DMS153 (cell line): ENCODE data around the gene EFHD2.
A peak's percentile ranks its signal among the peaks of the same experiment; 100 is the strongest.
"Not testable (repeated sequence)": the region's sequence is repeated elsewhere in the genome, so short reads cannot be mapped to it uniquely, and the experiment has no call there.

Experiments used
- DNase-seq: peaks from one replicate; lab custom pipeline; 2025; lab: John Stamatoyannopoulos, UW

EFHD2 gene

GRCh38 chr1:15409388-15410222 is at the start of gene EFHD2:
Gene EFHD2 (plus strand): TSS chr1:15409888. CDS start chr1:15409972, 84 bp downstream.
- DNase-seq = peak; percentile 68

- DNase-seq = no peak
These were observed 49.0 kb upstream of the EFHD2 start for GRCh38 chr1:15360700-15361099.

GRCh38 chr1:15362096-15362736 is 47.5 kb upstream of the EFHD2 start:
- no peak for DNase-seq

- DNase-seq = no peak
These were observed 47.0 kb upstream of the EFHD2 start for GRCh38 chr1:15362737-15363128.

- no peak for DNase-seq
These were observed 44.9 kb upstream of the EFHD2 start for GRCh38 chr1:15364740-15365139.

DNA sequence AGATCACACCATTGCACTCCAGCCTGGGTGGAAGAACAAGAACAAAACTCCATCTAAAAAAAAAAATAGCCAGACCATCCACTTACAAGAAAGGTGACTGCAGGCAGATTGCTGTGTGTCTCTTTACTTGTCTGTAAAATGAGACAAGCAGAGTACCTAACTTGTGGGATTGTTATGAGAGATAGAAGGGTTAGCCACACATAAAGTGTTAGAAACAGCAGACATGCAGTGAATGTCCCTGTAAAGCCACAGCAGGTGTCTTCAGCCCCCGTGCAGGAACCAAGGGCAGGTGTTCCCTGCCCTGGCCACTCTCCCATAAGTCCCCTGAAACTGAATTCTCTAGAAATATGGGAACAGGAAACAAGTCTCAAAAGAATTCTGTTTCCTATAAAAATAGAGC is 40.8 kb upstream of the EFHD2 start:
- no peak for DNase-seq

DNA sequence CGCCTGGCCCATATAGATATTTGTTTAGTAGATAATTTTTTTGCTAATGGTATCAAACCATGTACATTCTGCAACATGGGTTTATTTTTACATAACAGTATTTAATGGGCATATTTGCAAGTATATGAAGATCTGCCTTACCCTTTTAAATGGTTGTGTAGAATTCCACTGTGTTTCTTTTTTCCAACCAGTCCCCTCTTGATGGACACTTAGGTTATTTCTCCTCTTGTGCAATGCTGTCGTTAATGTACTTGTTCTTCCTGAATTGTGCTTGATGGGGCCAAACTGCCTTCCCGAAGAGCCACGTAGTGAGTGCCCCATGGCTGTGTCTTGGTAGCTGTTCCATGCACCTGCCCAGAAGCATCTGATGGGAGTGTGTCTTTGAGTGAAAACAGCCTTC is 39.4 kb upstream of the EFHD2 start:
- DNase-seq = no peak

- DNase-seq = no peak
These were observed 38.7 kb upstream of the EFHD2 start for GRCh38 chr1:15370781-15371520.

- no peak for DNase-seq
These were observed 37.8 kb upstream of the EFHD2 start for GRCh38 chr1:15371610-15372545.

- DNase-seq = no peak
These were observed 31.0 kb upstream of the EFHD2 start for GRCh38 chr1:15378729-15379128.

- not testable (repeated sequence) for DNase-seq
These were observed 30.5 kb upstream of the EFHD2 start for GRCh38 chr1:15379151-15379550.

GRCh38 chr1:15380601-15381508 is 28.8 kb upstream of the EFHD2 start:
- no peak for DNase-seq

DNA sequence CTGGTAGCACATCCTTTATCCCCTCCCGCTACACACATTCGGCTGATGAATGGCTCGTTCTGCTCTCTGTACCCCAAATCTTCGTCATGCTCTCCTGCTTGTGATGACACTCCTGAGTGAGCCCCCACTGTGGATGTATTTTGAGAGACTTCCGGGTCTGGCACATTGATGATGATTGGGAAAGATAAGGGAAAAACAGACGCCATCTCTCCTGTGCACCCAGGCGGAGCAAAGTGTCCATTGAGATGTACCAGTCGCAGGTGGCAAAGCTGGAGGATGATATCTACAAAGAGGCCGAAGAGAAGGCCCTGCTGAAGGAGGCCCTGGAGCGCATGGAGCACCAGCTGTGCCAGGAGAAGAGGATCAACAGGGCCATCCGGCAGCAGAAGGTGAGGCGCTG is 27.9 kb upstream of the EFHD2 start:
- DNase-seq = no peak

DNA sequence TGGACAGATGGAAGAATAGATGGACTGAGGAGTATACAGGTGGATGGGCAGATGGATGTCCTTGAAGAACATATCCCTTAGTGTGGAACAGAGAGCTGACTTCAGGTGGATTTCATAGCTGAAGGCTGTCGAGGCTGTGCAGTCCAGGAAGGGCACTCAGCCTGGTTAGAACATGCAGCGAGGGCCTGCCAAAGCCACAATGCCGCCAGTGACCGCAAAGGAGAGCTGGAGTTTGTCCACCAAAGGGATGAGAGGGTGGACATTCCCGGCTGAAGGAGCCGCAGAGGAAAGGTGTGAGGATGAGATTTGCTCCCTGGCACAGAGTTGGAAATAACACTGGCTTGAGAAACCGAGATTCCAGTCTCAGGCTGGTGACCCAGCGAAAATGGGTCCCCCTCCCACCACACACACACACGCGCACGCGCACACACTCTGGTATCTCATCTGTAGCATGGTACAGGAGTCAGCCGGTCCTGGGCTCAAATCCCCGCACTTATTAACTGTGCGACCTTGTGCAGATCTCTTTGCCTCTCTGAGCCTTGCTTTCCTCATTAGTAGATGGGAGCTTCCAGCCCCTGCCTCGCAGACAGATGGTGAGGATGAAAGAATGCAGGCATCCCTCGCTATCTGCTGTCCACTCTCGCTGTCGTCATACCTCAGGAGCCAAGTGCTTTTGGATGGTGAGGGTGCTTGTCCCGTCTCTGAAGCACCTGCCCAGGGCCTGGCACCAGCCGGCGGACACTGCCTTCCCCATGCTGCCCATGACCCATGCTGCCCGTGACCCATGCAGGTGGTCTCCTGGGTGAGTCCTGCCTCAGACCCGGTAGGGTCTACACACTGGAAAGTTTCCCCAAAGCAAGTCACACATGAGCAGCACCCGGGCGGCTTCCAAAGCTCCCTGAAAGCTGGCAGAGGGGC is 26.8 kb upstream of the EFHD2 start:
- DNase-seq = no peak

DNA sequence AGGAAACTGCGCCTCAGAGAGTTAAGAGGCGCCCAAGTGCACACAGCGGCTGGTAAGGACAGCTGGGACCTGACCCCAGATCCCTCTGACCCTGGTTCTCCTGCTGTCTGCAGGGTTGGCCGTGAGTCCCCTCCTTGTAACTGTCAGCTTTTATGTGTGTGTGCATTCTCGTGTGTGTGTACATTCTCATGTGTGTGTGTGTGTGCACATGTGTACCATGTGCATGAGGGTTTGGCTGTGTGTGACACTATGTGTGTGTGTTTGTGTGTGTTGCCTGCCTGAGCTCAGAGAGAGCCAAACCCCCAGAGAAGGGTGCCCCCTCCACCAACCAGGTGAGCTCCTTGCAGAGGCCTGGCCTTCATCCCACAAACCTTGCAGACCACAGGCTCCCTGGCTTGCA is 25.9 kb upstream of the EFHD2 start:
- no peak for DNase-seq

DNA sequence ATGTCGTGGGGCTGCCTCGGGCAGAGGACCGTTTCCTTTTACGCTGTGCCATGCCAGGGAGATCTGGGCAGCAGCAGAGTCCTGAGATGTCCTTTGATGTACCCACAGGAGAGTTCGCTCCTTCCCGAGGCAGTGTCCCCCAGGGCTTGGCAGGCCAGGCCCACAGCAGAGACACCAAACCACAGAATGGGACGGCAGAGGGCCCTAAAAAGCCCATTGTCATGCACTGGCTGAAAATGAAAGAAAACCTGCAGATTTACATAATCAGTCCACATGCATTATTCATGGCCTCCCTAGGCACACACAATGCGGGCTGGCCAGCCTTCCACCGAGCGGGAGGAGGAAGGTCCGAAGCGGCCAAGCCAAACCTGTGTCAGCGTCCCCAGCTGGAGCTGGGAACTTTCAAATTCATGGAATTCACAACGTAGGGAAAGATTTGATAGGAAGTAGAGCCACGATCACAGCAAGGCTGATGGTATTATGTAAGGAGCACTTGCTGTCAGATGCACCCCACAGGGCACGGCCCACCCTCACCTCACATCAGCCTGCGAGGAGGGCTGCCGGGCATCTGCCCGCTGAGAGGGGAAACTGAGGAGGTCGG is 25.3 kb upstream of the EFHD2 start:
- DNase-seq = no peak

GRCh38 chr1:15385420-15385819 is 24.3 kb upstream of the EFHD2 start:
- no peak for DNase-seq

- DNase-seq = peak; percentile 19
These were observed 23.4 kb upstream of the EFHD2 start for GRCh38 chr1:15386164-15386749.
